ENCODE measurements around the gene HGD.

The HGD gene

GRCh38 chr3:120596116-120596852 lies 85.8 kb downstream of the HGD start, which contains the start of gene NDUFB4:
NDUFB4 (plus strand) TSS chr3:120596336; CDS start chr3:120596360, 24 bp downstream.
- DNase-seq (ENCODE audit: low read depth) = peak; percentile 99
- TF ChIP-seq, protein P1, sequence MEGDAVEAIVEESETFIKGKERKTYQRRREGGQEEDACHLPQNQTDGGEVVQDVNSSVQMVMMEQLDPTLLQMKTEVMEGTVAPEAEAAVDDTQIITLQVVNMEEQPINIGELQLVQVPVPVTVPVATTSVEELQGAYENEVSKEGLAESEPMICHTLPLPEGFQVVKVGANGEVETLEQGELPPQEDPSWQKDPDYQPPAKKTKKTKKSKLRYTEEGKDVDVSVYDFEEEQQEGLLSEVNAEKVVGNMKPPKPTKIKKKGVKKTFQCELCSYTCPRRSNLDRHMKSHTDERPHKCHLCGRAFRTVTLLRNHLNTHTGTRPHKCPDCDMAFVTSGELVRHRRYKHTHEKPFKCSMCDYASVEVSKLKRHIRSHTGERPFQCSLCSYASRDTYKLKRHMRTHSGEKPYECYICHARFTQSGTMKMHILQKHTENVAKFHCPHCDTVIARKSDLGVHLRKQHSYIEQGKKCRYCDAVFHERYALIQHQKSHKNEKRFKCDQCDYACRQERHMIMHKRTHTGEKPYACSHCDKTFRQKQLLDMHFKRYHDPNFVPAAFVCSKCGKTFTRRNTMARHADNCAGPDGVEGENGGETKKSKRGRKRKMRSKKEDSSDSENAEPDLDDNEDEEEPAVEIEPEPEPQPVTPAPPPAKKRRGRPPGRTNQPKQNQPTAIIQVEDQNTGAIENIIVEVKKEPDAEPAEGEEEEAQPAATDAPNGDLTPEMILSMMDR (IDR thresholded peaks at IDR 0.05; ENCODE audit: low read length, missing control alignments) = no peak
- peak within 1 kb of the TSS; percentile 87 for H3K4me3 ChIP-seq (replicated peaks; ENCODE audit: low read depth, low read length)

GRCh38 chr3:120595788-120596115 lies 86.3 kb downstream of the HGD start:
- peak overlapping the region; percentile 87 for H3K4me3 ChIP-seq (replicated peaks; ENCODE audit: low read depth, low read length)
- DNase-seq (ENCODE audit: low read depth) = no peak
- TF ChIP-seq, protein P1 (IDR thresholded peaks at IDR 0.05; ENCODE audit: low read length, missing control alignments) = no peak

GRCh38 chr3:120587332-120587975 lies 94.6 kb downstream of the HGD start:
- TF ChIP-seq, protein P1 (IDR thresholded peaks at IDR 0.05; ENCODE audit: low read length, missing control alignments) = no peak
- H3K4me3 ChIP-seq (replicated peaks; ENCODE audit: low read depth, low read length) = no peak overlapping the region
- no peak for DNase-seq (ENCODE audit: low read depth)
